Hepatocyte (in vitro differentiated cells): ENCODE measurements around the gene ELOVL5. TPM values are rescaled to one million over a fixed set of nuclear protein-coding genes. Genes with fewer than 3 reads are reported as not detected.

Experiments
- DNase-seq: peaks from one replicate; pipeline ENCODE4 v3.0.0-alpha.2; 2016; ENCODE audit warnings: low spot score
- H2AFZ ChIP-seq: fragments of 200-600 bp; sonication (generic); 2 replicates; pipeline ENCODE4 v1.6.0; 2016; ENCODE audit warnings: antibody characterized with exemption, mild to moderate bottlenecking
- H3K27ac ChIP-seq: fragments of 200-600 bp; sonication (generic); 2 replicates; pipeline ENCODE4 v1.5.1; 2016; ENCODE audit warnings: mild to moderate bottlenecking
- H3K27me3 ChIP-seq: fragments of 200-600 bp; sonication (generic); 2 replicates; pipeline ENCODE4 v1.6.1; 2016
- H3K36me3 ChIP-seq: fragments of 200-600 bp; sonication (generic); replicated peaks from 2 replicates; pipeline ENCODE4 v1.5.1; 2016; ENCODE audit warnings: low read depth; ENCODE audit not compliant: insufficient read depth
- H3K4me1 ChIP-seq: fragments of 200-600 bp; sonication (generic); 2 replicates; pipeline ENCODE4 v1.5.1; 2016; ENCODE audit warnings: mild to moderate bottlenecking, moderate library complexity; ENCODE audit not compliant: insufficient read depth
- H3K4me2 ChIP-seq: fragments of 200-600 bp; sonication (generic); 2 replicates; pipeline ENCODE4 v1.6.0; 2016
- H3K4me3 ChIP-seq: fragments of 200-600 bp; sonication (generic); 2 replicates; pipeline ENCODE4 v1.5.1; 2016; ENCODE audit warnings: mild to moderate bottlenecking
- H3K79me2 ChIP-seq: fragments of 200-600 bp; sonication (generic); 2 replicates; pipeline ENCODE4 v1.6.0; 2017; ENCODE audit warnings: mild to moderate bottlenecking
- H3K9me2 ChIP-seq: fragments of 200-600 bp; sonication (generic); replicated peaks from 2 replicates; pipeline ENCODE4 v1.6.0; 2017; ENCODE audit warnings: mild to moderate bottlenecking; ENCODE audit not compliant: insufficient read depth
- H3K9me3 ChIP-seq: fragments of 200-600 bp; sonication (generic); 2 replicates; pipeline ENCODE4 v1.5.1; 2016; ENCODE audit warnings: low read depth, mild to moderate bottlenecking
- H4K20me1 ChIP-seq: fragments of 200-600 bp; sonication (generic); 2 replicates; pipeline ENCODE4 v1.6.0; 2016; ENCODE audit warnings: mild to moderate bottlenecking; ENCODE audit not compliant: insufficient read depth, poor library complexity, severe bottlenecking
- CTCF ChIP-seq: fragments of 200-600 bp; sonication (generic); IDR thresholded peaks from 2 replicates; pipeline ENCODE4 v1.5.1; 2016; ENCODE audit warnings: antibody characterized with exemption, mild to moderate bottlenecking; ENCODE audit not compliant: poor library complexity
- EZH2 ChIP-seq: fragments of 200-600 bp; sonication (generic); IDR thresholded peaks from 2 replicates; pipeline ENCODE4 v1.6.1; 2016; ENCODE audit warnings: antibody characterized with exemption, mild to moderate bottlenecking, borderline replicate concordance
- EZH2phosphoT487 ChIP-seq: fragments of 200-600 bp; sonication (generic); IDR thresholded peaks from one replicate; pipeline ENCODE4 v1.6.1; 2018; ENCODE audit warnings: antibody characterized with exemption, mild to moderate bottlenecking, low read depth, moderate library complexity; ENCODE audit not compliant: unreplicated experiment, severe bottlenecking
- WGBS: methylation state at CpG from one replicate; pipeline ENCODE4 v1.1.6; 2016; ENCODE audit warnings: low lambda C conversion rate; ENCODE audit errors: missing lambda C conversion rate; 5-methylcytosine and 5-hydroxymethylcytosine counted together
- polyA plus RNA-seq: library from polyadenylated mRNA; unstranded; fragments of >200 nt; fragmentation: Nextera tagmentation; extraction: Ambion mirVana; gene quantifications from 2 replicates; pipeline ENCODE4 v1.2.1, GENCODE V29; 2016
- total RNA-seq: library from RNA; depleted of rRNA; stranded (reverse); fragments of >200 nt; gene quantifications from 2 replicates; pipeline ENCODE4 v1.2.3, GENCODE V29; 2014

The ELOVL5 gene
- total and polyA plus RNA-seq, 2 experiments from 2014 or later: 144 to 156 TPM

- no peak for DNase-seq
- H3K36me3 ChIP-seq: no peaks in the 10 kb centered on the region
- H3K9me2 ChIP-seq: no peaks in the 10 kb centered on the region
- no peak overlapping the region for H2AFZ ChIP-seq
- H3K4me2 ChIP-seq: no peak overlapping the region
- no peaks in the 10 kb centered on the region for H3K9me3 ChIP-seq
- no peaks in the 10 kb centered on the region for H3K27me3 ChIP-seq
- TF ChIP-seq EZH2phosphoT487: no peak
- no peak for TF ChIP-seq EZH2
- TF ChIP-seq CTCF: no peak
- peaks cover 98% of the 10 kb centered on the region for H3K79me2 ChIP-seq
- H3K4me1 ChIP-seq: peaks cover 12% of the 10 kb centered on the region
- H3K27ac ChIP-seq: no peak overlapping the region
- 70% methylated on average over 2 of the region's 2 CpGs for WGBS
- H3K4me3 ChIP-seq: no peak overlapping the region
- H4K20me1 ChIP-seq: peaks cover 28% of the 10 kb centered on the region
These were observed 36.4 kb downstream of the ELOVL5 start for GRCh38 chr6:53312355-53312754.

- Histone ChIP-seq H3K4me1 (peaks cover 16% of the 10 kb centered on the region), H2AFZ (no peak overlapping the region), H3K27ac (no peak overlapping the region), H3K36me3 (no peaks in the 10 kb centered on the region), H3K27me3 (no peaks in the 10 kb centered on the region), H3K9me3 (no peaks in the 10 kb centered on the region), H4K20me1 (peaks cover 32% of the 10 kb centered on the region), H3K9me2 (no peaks in the 10 kb centered on the region), H3K4me3 (no peak overlapping the region), H3K79me2 (peaks cover 94% of the 10 kb centered on the region), H3K4me2 (no peak overlapping the region)
- DNase-seq: no peak
- 98% methylated on average over 3 of the region's 3 CpGs for WGBS
- TF ChIP-seq EZH2 (no peak), EZH2phosphoT487 (no peak), CTCF (no peak)
These were observed 37.2 kb downstream of the ELOVL5 start for GRCh38 chr6:53311586-53311935.

GRCh38 chr6:53310771-53311585 lies 37.8 kb downstream of the ELOVL5 start:
- Histone ChIP-seq H3K36me3 (no peaks in the 10 kb centered on the region), H3K4me3 (no peak overlapping the region), H3K4me2 (no peak overlapping the region), H3K9me3 (no peaks in the 10 kb centered on the region), H3K4me1 (peaks cover 16% of the 10 kb centered on the region), H3K27me3 (no peaks in the 10 kb centered on the region), H3K9me2 (no peaks in the 10 kb centered on the region), H3K27ac (no peak overlapping the region), H4K20me1 (peaks cover 32% of the 10 kb centered on the region), H3K79me2 (peaks cover 88% of the 10 kb centered on the region), H2AFZ (no peak overlapping the region)
- no peak for TF ChIP-seq CTCF
- TF ChIP-seq EZH2phosphoT487: no peak
- no peak for TF ChIP-seq EZH2
- 77% methylated on average over 6 of the region's 6 CpGs for WGBS
- no peak for DNase-seq
